Activated CD4-positive, alpha-beta T cell treated with anti-CD3 and anti-CD28 coated beads, Interleukin-2, Interleukin-4, amounts not matched to agents 100 ng/mL and 50 ng/mL, durations not matched to agents 16 hours and 8 hours (primary cell): ENCODE data around the gene CPA4.
"Not testable (repeated sequence)": the region's sequence is repeated elsewhere in the genome, so short reads cannot be mapped to it uniquely, and the experiment has no call there.

Experiments used
- DNase-seq: peaks from one replicate; pipeline ENCODE4 v3.0.0-alpha.2; 2020; ENCODE audit warnings: low spot score

Gene CPA4

DNA sequence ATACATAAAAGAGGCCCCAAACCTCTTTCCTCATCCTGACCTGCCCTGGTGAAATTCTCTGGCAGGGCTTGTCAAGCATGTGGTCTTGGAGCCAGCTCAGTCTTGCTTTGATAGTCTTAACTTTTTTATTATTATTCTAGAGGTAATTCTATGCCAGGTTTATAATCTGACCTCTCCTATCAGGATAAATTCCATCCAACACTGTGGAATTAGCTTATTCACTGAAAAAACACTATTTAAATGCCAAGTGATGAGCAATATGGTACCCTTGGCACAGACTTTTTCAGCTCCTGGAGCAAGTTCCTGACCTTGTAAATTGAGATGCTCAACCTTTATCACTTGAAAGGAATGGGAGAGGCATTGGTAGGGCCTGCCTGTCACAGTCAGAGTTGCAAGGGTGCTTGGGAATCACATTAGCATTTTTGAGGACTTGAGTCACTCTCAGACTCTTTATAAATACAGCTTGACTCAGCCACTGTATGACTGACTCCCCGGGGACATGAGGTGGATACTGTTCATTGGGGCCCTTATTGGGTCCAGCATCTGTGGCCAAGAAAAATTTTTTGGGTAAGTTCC lies at the start of gene CPA4:
CPA4 (plus strand) TSS at position 480 of the 576 bp plus-strand sequence; CDS start at position 500, 20 bp downstream.
- DNase-seq = no peak

- DNase-seq = peak; percentile 25
Observed at GRCh38 chr7:130243486-130243885, 49.5 kb upstream of the CPA4 start.

- not testable (repeated sequence) for DNase-seq
Observed at GRCh38 chr7:130246491-130246890, 46.5 kb upstream of the CPA4 start.

- not testable (repeated sequence) for DNase-seq
Observed at GRCh38 chr7:130248842-130249241, 44.1 kb upstream of the CPA4 start.

DNA sequence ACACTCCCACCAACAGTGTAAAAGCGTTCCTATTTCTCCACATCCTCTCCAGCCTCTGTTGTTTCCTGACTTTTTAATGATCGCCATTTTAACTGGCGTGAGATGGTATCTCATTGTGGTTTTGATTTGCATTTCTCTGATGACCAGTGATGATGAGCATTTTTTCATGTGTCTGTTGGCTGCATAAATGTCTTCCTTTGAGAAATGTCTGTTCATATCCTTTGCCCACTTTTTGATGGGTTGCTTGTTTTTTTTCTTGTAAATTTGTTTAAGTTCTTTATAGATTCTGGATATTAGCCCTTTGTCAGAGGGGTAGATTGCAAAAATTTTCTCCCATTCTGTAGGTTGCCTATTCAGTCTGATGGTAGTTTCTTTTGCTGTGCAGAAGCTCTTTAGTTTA lies 43.3 kb upstream of the CPA4 start:
- DNase-seq = not testable (repeated sequence)

- DNase-seq = no peak
Observed at GRCh38 chr7:130254555-130254954, 38.4 kb upstream of the CPA4 start.

DNA sequence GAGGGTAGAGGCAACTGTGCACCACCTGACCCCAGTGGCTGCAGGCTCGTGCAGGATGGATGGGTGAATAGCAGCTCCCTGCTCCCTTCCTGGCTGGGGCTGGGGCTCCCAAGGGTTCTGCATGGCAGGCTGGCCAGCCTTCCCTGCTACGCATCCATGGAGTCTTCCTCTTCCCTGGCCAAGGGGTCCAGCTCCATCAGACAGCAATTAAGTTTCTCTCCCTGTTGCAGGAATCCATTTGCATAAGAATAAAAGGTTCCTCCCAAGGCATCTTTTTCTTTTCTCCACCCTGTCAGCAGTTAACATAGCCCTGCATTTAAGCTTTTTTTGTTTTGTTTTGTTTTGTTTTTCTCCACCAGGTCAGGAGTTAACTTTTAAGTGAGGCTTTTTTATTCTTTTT lies 36.3 kb upstream of the CPA4 start:
- DNase-seq = no peak

- no peak for DNase-seq
Observed at GRCh38 chr7:130258494-130259078, 34.4 kb upstream of the CPA4 start.

DNA sequence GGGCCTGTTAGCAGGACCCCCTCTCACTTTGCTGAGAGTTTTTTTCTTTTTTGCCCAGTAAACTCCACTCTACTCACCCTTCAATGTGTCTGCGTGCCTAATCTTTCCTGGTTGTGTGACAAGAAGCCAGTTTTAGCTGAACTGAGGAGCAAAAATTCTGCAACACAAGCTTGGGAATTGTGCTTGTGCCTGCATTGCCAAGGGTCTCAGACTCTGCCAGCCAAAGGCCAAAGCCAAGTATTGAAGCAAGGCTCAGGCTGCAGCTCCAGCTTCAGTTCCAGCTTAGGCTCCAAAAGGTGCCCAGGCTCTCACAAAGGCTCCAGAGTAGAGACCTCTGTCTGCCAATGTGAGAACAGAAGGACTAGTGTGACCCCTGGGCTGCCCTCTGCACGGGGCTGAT lies 30.5 kb upstream of the CPA4 start:
- DNase-seq = no peak

DNA sequence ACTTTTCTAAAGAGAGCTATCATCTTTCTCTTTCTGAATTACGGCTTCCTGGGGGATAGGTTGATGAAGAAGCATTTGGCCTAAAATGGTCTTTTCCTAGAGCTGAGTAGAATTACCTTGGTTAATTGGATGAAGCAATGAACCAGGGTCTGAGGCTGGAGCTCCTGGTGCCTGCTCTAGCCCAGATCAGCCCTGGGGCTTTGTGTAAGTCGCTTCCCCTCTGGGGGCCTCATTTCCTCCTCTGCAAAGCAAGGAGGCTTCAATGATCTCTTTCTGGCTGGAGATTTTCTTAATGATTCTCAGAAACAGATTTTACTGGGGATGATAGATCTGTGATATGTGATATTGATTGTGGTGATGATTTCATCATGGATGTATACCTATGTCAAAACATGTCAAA lies 29.8 kb upstream of the CPA4 start:
- no peak for DNase-seq

DNA sequence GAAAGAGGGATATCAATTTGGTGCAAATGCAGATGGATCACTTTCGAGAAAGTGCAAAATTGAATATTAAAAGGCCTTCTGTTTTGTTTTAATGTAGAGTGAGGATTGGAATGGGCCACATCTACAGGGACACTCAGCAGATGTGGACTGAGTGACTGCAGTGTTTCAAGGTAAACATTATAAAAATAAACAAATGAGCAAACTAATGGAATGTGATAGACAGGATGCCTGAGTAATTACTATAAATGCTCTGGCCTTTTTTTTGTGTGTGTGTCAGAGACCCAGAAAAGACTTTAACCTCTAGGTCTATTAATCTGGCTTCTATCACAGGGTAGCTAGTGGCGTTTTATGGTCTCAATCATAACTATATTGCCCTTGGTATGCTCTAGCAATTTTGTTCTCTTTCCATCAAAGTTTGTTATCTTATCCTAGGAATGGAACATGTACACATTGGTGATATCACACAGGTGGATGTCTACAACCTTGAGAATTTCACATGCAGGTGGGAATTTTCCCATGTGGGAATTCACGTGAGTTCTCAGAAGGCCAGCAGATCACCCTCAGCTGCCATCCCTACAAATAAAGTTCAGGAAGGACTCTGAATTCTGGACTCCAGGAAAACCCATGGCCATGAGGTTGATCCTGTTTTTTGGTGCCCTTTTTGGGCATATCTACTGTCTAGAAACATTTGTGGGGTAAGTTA lies 26.6 kb upstream of the CPA4 start, which contains the start of gene CPA2:
CPA2 (plus strand) TSS at position 606 of the 703 bp plus-strand sequence; CDS start at position 625, 19 bp downstream.
- DNase-seq = no peak

DNA sequence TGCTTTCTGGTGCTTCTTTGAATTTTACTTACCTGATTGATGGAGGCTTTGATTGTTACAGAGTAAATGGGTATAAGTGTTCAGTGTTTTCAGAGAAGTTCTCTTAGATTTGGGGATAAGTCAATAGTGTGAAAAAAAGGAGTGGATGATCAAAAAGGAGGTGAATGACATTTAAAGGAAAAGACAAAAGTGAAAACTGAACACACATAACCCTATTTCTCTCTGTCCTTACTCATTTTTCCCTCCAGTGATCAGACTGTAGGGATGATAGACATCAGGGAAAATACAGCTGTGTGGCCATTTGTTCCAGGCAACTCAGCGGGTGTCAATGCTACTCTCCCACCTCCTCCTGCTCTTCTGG lies 26.0 kb upstream of the CPA4 start:
- DNase-seq = no peak

- DNase-seq = no peak
Observed at GRCh38 chr7:130268463-130269317, 24.3 kb upstream of the CPA4 start.

- no peak for DNase-seq
Observed at GRCh38 chr7:130269318-130269694, 23.7 kb upstream of the CPA4 start.

DNA sequence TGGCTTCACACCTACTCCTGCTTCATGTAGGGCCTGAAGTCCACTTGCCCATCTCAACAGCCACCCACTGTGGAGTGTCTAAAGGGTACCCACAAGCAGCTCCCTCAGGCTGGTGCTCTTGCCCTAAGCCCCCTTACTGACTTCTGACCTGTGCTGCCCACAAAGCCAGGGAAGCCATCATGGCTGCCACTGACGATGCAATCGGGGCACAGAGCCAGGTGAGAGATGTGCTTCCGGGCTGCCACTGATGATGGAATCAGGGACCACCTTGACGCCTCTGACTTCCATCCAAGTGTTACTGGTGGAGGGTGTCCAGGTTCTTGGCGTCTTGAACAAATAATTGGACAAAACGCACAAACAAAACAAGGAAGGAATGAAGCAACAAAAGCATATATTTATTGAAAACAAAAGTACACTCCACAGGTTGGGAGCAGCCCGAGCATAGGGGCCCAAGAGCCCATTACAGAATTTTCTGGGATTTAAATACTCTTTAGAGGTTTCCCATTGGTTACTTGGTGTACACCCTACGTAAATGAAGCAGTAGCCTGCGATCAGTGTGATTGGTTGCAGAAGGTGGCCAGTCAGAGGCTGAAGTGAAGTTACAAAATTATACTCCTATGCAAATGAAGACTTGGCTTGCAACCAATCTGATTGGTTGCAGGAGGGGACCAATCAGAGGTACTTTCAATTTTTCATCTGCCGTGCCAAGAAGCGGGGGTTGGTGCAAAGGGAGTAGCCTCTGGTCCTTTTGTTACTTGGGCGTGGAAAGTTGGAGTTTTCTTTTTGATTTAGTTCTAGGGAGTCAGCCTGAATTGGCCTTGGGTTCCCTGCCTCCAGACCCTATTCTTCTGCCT lies 21.8 kb upstream of the CPA4 start:
- no peak for DNase-seq

DNA sequence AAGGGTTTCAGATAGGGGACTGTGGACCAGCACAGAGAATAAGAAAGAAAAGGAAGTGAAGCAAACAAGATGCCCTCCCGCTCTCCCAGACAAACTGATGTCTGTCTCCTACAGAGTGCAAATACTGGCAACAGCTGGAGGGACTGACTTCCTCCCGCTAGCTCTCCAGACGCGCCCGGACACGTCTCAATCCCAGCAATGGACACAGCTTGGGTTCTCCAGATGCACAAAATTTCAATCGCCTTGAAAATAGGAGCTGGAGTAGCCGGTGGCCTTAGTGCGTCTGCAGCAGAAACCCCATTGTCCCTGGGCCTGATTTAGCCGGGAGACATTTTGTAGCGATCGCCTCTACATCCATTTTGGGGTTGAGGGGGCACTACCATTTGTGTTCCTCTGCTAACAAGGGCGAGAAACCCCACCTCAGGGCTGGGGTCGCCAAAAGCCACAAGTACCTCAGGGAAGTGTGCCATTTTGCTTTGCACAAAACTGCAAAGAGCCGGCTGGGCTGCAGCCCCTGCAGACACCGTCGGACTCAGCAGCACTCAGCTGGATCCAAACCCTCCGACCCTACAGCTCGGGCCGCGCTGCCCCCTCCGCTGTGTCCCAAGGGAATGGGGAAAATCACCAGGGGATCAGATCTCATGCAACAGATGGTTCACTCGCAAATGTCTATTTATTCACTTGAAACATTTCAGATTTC lies 20.4 kb upstream of the CPA4 start:
- DNase-seq = no peak

GRCh38 chr7:130273081-130273932 lies 19.7 kb upstream of the CPA4 start:
- no peak for DNase-seq

- DNase-seq = no peak
Observed at GRCh38 chr7:130273933-130274255, 19.1 kb upstream of the CPA4 start.

DNA sequence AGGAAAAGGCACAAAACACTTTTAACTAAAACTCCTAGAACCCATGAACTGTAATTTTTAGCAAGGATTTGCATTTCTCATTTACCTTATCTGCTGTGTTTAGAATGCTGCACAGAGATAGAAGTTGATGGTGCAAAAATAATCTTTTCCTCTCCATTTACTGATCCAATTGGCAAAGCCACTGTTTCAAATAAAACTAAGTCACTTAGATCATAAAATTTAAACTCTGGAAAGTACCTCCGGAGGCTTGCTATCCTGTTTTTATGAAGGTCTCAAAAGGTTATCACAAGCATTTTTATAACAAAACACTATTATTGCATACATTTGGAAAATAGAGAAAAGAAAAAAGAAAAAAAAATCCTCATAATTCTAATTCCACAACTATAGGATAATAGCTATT lies 18.7 kb upstream of the CPA4 start:
- DNase-seq = no peak

DNA sequence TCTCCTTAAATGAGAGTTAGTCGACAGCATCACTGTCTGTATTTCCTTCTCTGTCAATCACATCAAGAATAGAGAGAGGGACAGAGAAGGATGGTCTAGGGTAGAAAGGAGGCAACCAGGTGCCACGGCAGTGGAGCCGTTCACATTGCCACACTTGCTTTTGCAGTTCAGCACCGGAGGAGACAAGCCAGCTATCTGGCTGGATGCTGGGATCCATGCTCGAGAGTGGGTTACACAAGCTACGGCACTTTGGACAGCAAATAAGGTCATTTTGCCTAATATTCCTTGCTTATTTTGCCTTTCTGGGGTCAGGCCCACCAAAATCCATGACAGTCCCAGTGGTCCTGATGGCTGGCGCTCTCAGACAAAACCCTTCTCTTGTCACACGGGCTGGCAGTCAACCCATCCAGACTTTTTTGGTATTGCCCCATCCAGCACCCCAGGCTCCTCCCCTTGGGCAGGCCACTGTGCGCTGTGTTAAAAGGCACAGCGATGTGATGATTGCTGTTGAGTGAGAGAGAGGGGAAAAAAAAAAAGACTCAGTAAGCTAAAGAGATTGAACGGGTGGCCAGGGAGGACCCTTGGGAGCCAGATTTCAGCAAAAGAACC lies 17.9 kb upstream of the CPA4 start:
- no peak for DNase-seq
